Pancreas (tissue), 10 donors: ENCODE data around the gene GAS7. TPM values are rescaled to one million over a fixed set of nuclear protein-coding genes. Genes with fewer than 3 reads are reported as not detected.

ENCODE experiments used
- ATAC-seq, 4 donors: fragments of 200-7000 bp; cut with Tn5 transposase; one replicate each; pipeline versions ENCODE4 v1.8.0 to v1.9.1; 2020; ENCODE audit warnings: mild to moderate bottlenecking in 4 of 4, moderate library complexity in 4 of 4
- DNase-seq, 6 donors: peaks; one replicate each; pipeline ENCODE4 v3.0.0-alpha.2; 2020
- FAIRE-seq: peaks from 2 replicates; lab custom pipeline; 2012; peaks lifted over from hg19 to GRCh38; lab: Jason Lieb, UNC
- H3K27ac ChIP-seq, 4 donors: fragments of 200-600 bp; sonication (generic); 1 replicate in 3 of 4; 2 replicates in 1 of 4; pipeline versions ENCODE4 v1.5.0 to v1.8.0; 2020
- H3K27me3 ChIP-seq, 4 donors: fragments of 200-600 bp; one replicate each; pipeline ENCODE4 v1.8.0; 2021
- H3K36me3 ChIP-seq, 3 donors: fragments of 200-600 bp; sonication (generic) in 1 of 3; one replicate each; pipeline versions ENCODE4 v1.5.0 to v1.8.0; 2020 to 2021
- H3K4me1 ChIP-seq, 3 donors: fragments of 200-600 bp; one replicate each; pipeline ENCODE4 v1.8.0; 2021
- H3K4me3 ChIP-seq, 4 donors: fragments of 200-600 bp; sonication (generic) in 2 of 4; one replicate each; pipeline versions ENCODE4 v1.5.0 to v1.8.0; 2020 to 2021
- H3K9me3 ChIP-seq, 4 donors: fragments of 200-600 bp; one replicate each; pipeline ENCODE4 v1.8.0; 2021
- WGBS, 2 donors: extraction: QIAGEN DNeasy Blood & Tissue Kit; methylation state at CpG; one replicate each; pipeline ENCODE4 v1.1.7; 2013; 5-methylcytosine and 5-hydroxymethylcytosine counted together
- intact Hi-C, 3 donors: fragments of 100-400 bp; cut with DNase I; formaldehyde crosslinking; loops; one replicate each; pipeline versions ENCODE4 v1.11.1 to v1.14.2; 2022
- polyA plus RNA-seq, 2 donors: library from polyadenylated mRNA; stranded (reverse); fragments of 200-250 nt; gene quantifications; one replicate each; pipeline ENCODE4 v1.2.3, GENCODE V29; 2013
- total RNA-seq, 6 donors: library from RNA; stranded (reverse); fragmentation: NEBNext Ultra II Directional in 4 of 6; extraction: Animal tissue kit (Norgen Biotek cat#: 25700) in 4 of 6; gene quantifications; one replicate each; pipeline versions ENCODE4 v1.2.1 to v1.2.4, GENCODE V29; 2021 to 2023
- TF ChIP-seq, protein P1 (sequence below), 4 donors: fragments of 200-600 bp; sonication (generic) in 3 of 4; IDR thresholded peaks; one replicate each; pipeline versions ENCODE4 v1.5.0 to v1.8.0; 2021; ENCODE audit warnings: antibody characterized with exemption in 4 of 4
- donor health status: healthy with polysubstance abuse.
- donor health status: DM: no; HTN: no; CAD: no; lungs with moderate emphysema.
- donor health status: DM: no; HTN: no; CAD: no.
- donor health status: control.
- donor health status: control.
- donor health status: Bipolar disorder and iron deficiency.
- donor health status: DM: yes; HTN: yes; CAD: no.
- donor health status: DM: no; HTN: no; CAD: no.
- donor health status: DM: no; HTN: no; CAD: no.
- donor health status: DM: yes; HTN: yes; CAD: no.

GAS7 gene
- total and polyA plus RNA-seq, 8 donors: 1.9 to 22.9 (median 3.7) TPM

DNA sequence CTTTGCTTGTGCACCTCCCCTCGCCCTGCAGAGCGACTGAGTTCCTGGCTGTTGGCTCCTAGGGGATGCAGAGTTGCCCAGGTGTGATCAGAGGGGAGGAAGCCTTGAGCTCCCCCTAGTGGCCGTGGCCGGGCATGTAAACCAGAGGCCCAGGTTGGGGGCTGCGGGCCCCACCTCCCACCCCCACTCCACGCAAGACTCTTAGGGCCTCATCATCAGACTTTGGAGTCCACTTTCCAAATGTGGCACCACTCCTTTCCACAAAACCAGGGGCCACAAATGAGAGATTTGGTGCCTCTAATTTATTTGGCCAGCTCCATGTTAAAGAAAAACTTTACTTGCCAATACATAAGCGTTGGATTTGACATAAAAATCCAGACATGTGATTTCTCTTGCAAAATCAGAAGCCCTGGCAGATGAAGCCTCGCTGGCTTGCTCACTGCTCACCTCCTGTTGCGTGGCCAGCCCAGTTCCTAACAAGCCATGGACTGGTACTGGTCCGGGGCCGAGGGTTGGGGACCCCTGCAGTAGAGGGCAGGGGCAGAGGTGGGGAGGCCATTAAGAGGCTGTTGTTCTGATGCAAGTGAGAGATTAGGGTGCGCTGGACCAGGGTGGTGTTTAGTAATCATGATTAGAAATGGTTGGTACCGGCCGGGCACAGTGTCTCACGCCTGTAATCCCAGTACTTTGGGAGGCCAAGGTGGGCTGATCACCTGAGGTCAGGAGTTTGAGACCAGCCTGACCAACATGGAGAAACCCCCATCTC lies 28.7 kb upstream of the GAS7 start:
- intact Hi-C loops: no loop called here
- peak in 3 of 6 donors; percentile 10 to 57 (median 25) for DNase-seq
- Histone ChIP-seq H3K4me3 (no peak overlapping the region), H3K27me3 (no peaks in the 10 kb centered on the region), H3K9me3 (no peaks in the 10 kb centered on the region), H3K36me3 (no peaks in the 10 kb centered on the region), H3K4me1 (no peaks in the 10 kb centered on the region), H3K27ac (no peak overlapping the region)
- ATAC-seq: peak in 2 of 4 donors; percentile 26 to 68
- no peak for FAIRE-seq
- WGBS, 2 donors: 53 to 58% methylated on average over 15 of the region's 15 CpGs
- TF ChIP-seq, protein P1, sequence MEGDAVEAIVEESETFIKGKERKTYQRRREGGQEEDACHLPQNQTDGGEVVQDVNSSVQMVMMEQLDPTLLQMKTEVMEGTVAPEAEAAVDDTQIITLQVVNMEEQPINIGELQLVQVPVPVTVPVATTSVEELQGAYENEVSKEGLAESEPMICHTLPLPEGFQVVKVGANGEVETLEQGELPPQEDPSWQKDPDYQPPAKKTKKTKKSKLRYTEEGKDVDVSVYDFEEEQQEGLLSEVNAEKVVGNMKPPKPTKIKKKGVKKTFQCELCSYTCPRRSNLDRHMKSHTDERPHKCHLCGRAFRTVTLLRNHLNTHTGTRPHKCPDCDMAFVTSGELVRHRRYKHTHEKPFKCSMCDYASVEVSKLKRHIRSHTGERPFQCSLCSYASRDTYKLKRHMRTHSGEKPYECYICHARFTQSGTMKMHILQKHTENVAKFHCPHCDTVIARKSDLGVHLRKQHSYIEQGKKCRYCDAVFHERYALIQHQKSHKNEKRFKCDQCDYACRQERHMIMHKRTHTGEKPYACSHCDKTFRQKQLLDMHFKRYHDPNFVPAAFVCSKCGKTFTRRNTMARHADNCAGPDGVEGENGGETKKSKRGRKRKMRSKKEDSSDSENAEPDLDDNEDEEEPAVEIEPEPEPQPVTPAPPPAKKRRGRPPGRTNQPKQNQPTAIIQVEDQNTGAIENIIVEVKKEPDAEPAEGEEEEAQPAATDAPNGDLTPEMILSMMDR (IDR thresholded peaks at IDR 0.05): peak; percentile 10 to 66 (median 34)

GRCh38 chr17:10224582-10225195 lies 26.3 kb upstream of the GAS7 start:
- no peaks in the 10 kb centered on the region for H3K36me3 ChIP-seq
- ATAC-seq (no peak), FAIRE-seq (no peak), DNase-seq (no peak)
- no peak overlapping the region for H3K4me3 ChIP-seq
- no peak overlapping the region for H3K27ac ChIP-seq
- H3K27me3 ChIP-seq: no peaks in the 10 kb centered on the region
- intact Hi-C loops: no loop called here
- TF ChIP-seq, protein P1 (IDR thresholded peaks at IDR 0.05): no peak
- H3K4me1 ChIP-seq: no peaks in the 10 kb centered on the region
- WGBS, 2 donors: 58 to 68% methylated on average over 8 of the region's 8 CpGs
- no peaks in the 10 kb centered on the region for H3K9me3 ChIP-seq

- TF ChIP-seq, protein P1 (IDR thresholded peaks at IDR 0.05): no peak
- H3K4me3 ChIP-seq: no peak overlapping the region
- no peaks in the 10 kb centered on the region for H3K27me3 ChIP-seq
- no peaks in the 10 kb centered on the region for H3K36me3 ChIP-seq
- no peak overlapping the region for H3K27ac ChIP-seq
- FAIRE-seq: no peak
- no peaks in the 10 kb centered on the region for H3K4me1 ChIP-seq
- no peaks in the 10 kb centered on the region for H3K9me3 ChIP-seq
- ATAC-seq: no peak
- no peak for DNase-seq
- intact Hi-C loops: no loop called here
Measured at GRCh38 chr17:10219193-10219592, 20.8 kb upstream of the GAS7 start.

DNA sequence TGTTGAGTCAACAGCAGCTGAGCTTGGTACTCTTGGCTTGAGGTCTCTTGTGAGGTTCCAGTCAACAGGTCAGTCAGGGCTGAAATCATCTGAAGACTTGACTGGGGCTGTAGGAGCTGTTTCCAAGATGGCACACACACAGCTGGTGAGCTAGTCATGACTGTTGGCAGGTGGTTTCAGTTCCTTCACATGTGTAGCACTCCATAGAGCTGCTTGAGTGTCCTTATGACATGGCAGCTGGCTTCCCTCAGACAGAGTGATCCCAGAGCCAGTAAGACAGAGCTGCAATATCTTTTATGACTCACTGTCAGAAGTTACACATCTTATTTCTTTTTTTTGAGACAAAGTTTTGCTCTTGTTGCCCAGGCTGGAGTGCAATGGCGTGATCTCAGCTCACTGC lies 19.5 kb upstream of the GAS7 start:
- Histone ChIP-seq H3K4me1 (no peaks in the 10 kb centered on the region), H3K4me3 (no peak overlapping the region), H3K27me3 (no peaks in the 10 kb centered on the region), H3K27ac (no peak overlapping the region), H3K36me3 (no peaks in the 10 kb centered on the region), H3K9me3 (no peaks in the 10 kb centered on the region)
- 74 to 83% methylated on average over 1 of the region's 1 CpG for WGBS, 2 donors
- intact Hi-C loops: no loop called here
- no peak for ATAC-seq
- TF ChIP-seq, protein P1 (IDR thresholded peaks at IDR 0.05): no peak
- DNase-seq: no peak
- FAIRE-seq: no peak
